GM18505 (cell line): ENCODE measurements around the gene NAA25.
"Not testable (repeated sequence)": the region's sequence is repeated elsewhere in the genome, so short reads cannot be mapped to it uniquely, and the experiment has no call there.

Experiments
- ATAC-seq: cut with Tn5 transposase; IDR thresholded peaks from one replicate; pipeline ENCODE4 v1.9.1; 2021; ENCODE audit not compliant: unreplicated experiment
- POLR2A ChIP-seq: IDR thresholded peaks from 4 replicates; pipeline ENCODE4 v1.6.1; 2011; ENCODE audit warnings: borderline replicate concordance; ENCODE audit not compliant: insufficient read depth, insufficient read length; ENCODE audit errors: extremely low read depth

Gene NAA25

DNA sequence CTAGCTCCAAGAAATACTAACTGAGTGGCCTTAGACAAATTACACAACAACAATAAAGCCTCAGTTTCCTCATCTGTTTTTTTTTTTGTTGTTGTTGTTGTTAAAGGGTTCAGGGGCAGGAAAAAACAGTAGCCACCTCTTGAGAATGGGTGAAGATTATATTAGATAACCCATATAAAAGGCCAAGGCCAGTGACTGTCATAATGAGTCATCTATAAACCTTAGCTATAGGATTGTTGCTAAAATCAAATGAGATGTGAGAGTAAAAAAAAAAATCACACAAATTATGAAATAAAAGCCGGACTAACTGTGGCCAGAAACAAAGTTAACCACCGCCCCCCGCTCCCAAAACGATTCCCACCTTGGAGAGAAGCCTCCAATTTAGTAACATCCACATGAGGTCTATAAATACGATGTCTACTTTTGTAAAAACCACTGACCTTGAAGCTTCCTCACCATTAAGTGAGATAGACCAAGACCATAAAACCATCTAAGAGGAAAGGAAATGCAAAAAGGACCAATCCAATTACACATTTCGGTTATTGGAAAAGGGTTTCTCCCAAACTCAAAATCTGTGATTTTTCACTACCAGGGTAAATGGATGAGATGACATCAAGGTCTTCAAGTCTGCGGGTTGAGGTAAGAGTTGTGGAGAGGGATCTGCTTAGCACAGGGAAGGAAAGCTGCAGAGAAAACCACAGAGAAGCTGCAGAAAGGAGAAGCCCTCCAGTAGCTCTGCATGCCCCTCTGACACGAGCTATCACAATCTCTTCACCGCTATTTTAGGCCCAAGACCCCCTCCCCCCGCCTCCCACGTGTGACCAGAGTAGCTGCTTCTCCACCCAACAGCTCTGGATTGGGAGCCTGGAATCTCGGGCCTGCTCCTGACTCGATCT, 1.0 kb downstream of the NAA25 start:
- no peak for TF ChIP-seq POLR2A
- ATAC-seq = peak; percentile 17

DNA sequence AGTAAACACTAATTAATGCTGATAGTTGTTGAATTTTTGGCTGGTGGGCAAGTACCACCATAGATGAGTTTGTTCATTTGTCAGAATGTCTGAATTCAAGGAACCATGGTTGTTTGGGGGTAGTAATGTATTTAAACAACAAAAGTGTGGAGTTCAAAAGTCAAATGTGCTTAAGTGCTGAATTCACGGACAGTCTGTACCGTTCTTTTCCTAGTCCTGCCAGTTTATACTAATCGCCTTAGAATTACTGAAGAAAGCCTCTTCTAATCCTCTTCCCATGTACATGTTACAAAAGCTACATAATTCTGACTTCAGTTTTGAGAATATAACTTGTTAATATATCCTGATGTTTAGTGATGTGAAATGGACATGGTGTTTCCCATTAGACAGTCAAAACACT, 2.7 kb downstream of the NAA25 start:
- TF ChIP-seq POLR2A = no peak
- no peak for ATAC-seq

DNA sequence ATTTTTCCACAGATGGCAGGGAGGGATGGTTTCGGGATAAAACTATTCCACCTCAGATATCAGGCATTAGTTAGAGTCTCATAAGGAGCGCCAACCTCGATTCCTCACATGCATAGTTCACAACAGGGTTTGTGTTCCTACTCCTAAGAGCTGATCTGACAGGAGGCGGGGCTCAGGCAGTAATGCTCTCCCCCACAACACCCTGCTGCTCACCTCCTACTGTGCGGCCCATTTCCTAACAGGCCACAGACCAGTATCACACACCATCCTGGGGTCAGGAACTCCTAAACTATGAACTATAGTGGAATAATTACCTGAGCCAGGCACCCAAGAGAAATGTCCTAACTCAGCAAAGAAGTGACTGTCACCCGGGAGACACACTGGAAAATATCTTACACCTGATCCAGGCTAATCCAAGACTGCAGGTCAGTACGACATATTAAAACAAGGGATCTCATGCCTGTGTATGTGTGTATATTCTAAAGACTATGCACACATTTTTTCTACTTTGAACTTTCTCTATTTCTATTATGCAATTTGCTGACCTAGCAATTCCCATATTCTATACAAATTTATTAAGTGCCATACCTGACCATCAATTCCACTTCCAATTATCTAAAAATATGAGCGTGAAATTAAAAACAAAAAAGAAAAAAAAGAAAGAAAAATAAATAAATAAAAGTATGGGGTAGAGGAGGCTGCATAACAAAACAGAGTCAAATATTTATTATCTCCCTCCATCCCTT, 4.7 kb downstream of the NAA25 start:
- no peak for ATAC-seq
- TF ChIP-seq POLR2A = no peak

DNA sequence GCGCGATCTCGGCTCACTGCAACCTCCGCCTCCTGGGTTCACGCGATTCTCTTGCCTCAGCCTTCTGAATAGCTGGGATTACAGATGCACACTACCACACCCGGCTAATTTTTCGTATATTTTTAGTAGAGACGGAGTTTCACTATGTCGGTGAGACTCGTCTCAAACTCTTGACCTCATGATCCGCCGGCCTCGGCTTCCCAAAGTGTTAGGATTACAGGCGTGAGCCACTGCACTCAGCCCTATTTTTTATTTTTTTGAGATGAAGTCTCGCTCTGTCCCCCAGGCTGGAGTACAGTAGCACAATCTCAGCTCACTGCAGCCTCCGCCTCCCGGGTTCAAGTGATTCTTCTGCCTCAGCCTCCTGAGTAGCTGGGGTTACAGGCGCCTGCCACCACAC, 5.8 kb downstream of the NAA25 start:
- ATAC-seq = not testable (repeated sequence)

DNA sequence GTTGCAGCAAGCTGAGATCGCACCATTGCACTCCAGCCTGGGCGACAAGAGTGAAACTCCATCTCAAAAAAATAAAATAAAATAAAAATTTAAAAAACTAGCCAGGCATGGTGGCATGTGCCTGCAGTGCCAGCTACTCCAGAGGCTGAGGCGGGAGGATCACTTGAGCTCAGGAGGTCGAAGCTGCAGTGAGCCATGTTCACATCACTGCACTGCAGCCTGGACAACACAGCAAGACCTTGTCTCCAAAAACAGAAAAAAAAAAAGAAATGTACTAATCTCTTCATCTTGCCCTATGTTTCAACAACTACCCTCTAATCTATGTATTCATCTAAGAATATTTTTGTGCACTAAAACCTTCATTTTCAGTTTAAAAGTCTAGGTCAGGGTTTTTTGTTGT, 6.5 kb downstream of the NAA25 start:
- TF ChIP-seq POLR2A = no peak
- ATAC-seq = no peak

DNA sequence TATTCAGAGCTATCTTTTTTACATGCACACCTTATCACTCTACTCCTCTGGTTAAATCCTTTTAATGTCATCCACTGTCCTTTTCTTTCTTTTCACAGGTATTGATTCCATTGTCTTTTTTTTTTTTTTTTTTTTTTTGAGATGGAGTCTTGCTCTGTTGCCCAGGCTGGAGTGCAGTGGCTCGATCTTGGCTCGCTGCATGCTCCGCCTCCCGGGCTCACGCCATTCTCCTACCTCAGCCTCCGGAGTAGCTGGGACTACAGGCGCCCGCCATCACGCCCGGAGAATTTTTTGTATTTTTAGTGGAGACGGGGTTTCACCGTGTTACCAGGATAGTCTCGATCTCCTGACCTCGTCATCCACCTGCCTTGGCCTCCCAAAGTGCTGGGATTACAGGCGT, 8.1 kb downstream of the NAA25 start:
- ATAC-seq = not testable (repeated sequence)

DNA sequence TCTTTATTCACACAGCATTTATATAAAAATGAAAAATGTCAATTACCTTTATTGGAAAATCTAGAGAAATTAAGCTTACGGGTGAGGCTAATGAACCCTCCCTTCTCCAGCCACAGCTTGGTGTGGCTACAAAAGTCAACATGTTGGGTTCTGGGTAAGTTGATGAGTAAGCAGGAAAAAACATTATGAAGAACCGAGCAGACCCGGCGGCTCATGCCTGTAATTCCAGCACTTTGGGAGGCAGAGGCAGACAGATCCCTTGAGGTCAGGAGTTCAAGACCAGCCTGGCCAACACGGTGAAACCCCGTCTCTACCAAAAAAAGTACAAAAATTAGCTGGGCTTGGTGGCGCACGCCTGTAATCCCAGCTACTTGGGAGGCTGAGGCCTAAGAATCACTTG, 10.9 kb downstream of the NAA25 start:
- no peak for TF ChIP-seq POLR2A
- ATAC-seq = no peak

DNA sequence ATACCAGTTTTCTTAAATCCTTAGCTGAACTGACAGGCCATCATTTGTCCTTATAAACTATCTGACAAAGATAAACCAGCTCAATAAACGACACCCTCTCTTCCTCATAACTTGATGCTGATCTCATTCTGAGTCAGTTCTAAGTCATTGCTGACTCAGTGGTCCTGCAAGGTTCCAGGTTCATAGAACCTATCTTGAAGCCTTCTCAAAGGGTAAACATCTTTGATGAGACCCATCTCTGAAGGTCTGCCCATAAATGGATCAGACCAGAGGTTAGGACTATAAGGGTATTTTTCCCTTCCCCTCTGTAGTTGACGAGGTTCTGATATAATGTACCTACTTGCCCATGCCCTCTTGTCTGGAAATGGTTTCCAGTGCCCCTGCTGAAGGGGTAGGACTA, 11.9 kb downstream of the NAA25 start:
- ATAC-seq = no peak

DNA sequence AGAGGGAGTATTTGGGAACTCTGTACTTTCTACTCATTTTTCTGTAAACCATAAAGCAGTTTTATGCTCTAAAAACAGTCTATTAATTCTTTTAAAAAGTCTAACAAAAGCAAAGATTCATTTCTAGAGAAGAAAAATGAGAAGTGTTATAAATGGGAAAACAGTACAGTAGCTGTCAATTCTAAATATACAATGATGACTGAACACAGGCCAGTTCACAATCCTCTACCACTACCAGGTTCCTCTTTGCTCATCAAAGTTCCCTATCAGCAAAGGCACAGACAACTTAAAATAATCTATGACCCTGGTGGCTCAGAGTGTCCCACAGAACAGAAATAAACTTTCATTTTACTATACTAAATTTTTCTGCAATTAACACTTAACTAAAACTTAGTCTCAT, 12.5 kb downstream of the NAA25 start:
- no peak for TF ChIP-seq POLR2A
- peak; percentile 65 for ATAC-seq

More for the DNA sequence above, 11.9 kb downstream of the NAA25 start:
- TF ChIP-seq POLR2A = no peak

DNA sequence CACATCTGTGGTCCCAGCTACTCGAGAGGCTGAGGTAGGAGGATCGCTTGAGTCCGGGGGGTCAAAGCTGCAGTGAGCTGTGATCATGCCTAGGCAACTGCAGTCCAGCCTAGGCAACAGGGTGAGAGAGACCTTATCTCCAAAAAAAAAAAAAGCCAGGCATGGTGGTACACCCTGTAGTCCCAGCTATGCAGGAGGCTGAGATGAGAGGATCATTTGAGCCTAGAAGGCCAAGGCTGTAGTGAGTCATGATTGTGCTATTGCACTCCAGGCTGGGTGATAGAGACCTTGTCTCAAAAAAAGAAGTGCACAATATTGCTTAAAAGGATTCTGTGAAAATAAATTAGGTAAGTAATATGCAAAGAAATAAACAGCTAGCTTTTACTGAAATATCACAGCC, 17.0 kb downstream of the NAA25 start:
- no peak for ATAC-seq
- TF ChIP-seq POLR2A = no peak

DNA sequence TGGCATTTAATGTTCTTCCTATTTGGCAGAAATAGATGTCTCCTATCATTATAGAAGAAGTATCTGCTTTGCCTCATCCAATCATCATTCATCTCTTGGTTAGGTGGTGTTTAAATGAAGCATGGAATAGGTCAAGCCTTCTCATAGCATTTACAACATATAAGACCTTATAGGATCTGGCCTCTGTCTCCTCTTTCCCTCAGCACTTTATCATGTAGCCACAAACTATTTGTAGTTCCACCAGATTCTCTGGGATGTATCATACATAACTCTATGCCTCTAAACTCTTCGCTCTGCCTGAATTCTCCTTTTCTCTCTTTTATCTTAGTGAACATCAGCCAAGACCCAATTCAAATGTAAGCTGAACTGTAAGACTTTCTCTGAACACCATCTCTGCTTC, 20.7 kb downstream of the NAA25 start:
- no peak for TF ChIP-seq POLR2A
- ATAC-seq = no peak

DNA sequence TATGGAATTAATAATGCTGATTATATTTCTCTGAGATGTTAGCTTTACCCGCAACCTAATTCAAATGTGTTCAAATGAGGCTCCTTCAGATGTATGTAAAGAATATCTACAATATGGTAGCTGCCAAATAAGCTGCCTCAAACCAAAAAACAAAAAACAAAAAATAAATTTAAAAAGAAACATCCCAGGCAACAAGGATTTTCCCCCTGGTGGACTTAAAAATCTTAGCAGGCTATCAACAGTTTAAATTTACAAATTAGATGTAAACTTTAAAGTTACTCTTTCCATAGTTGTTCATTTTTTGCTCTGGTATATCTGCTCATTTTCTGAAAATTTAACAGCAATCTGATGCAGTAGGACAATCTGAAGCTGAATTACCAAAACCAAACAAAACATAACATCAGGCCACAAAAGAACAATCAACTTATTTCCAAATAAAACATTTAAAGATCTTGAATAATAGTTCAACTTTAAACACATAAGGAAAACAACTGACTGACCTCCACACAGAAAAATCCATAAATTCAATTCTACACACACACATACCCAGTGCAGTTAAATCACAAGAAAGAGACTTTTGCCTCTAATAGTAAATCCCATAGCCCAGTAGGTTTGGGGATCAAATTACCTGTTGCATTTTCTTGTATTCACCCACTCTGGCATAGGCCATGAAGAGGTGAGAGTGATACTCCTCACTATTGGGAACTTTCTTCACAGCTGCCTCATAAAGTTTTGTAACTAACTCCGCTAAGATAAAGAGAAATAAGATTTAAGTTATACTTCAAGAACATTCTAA, 21.3 kb downstream of the NAA25 start:
- no peak for TF ChIP-seq POLR2A

DNA sequence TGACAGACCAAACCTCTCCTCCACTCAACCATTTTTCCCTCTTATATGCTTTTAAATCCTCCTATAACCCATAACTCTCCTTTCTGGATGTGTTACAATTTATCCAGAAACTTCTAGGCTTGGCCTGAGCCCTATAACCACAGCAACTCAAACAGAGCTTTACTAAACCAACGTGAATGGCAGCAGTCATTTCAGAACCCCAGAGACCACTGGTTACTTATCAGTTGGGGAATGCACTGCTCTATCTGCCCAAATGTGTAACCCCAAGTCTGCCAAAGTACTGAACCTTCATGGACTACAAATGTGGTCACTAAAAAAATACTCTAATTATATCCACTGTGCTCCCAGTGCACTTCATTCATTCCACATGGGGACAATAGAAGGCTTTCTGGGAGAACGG, 42.0 kb downstream of the NAA25 start:
- no peak for TF ChIP-seq POLR2A
- no peak for ATAC-seq

More for the DNA sequence above, 21.3 kb downstream of the NAA25 start:
- no peak for ATAC-seq
